Measurements from ENCODE around the gene DLG1.
"Not testable (repeated sequence)": the region's sequence is repeated elsewhere in the genome, so short reads cannot be mapped to it uniquely, and the experiment has no call there.

The DLG1 gene

GRCh38 chr3:197292648-197293047, 5.8 kb downstream of the DLG1 start:
- DNase-seq (ENCODE audit: low read depth, low spot score) = no peak
- H3K27ac ChIP-seq = peak overlapping the region; percentile 66

- DNase-seq (ENCODE audit: low read depth, low spot score) = no peak
- H3K27ac ChIP-seq = peak overlapping the region; percentile 66
Observed at GRCh38 chr3:197292083-197292646, 6.2 kb downstream of the DLG1 start.

GRCh38 chr3:197289726-197290125, 8.7 kb downstream of the DLG1 start:
- DNase-seq (ENCODE audit: low read depth, low spot score) = no peak
- H3K27ac ChIP-seq = peak overlapping the region; percentile 66

- no peak for DNase-seq (ENCODE audit: low read depth, low spot score)
- H3K27ac ChIP-seq = no peak overlapping the region
Observed at GRCh38 chr3:197286678-197287077, 11.7 kb downstream of the DLG1 start.

GRCh38 chr3:197285557-197285956, 12.9 kb downstream of the DLG1 start:
- DNase-seq (ENCODE audit: low read depth, low spot score) = no peak
- no peak overlapping the region for H3K27ac ChIP-seq

- DNase-seq (ENCODE audit: low read depth, low spot score) = no peak
Observed at GRCh38 chr3:197283045-197283444, 15.4 kb downstream of the DLG1 start.

GRCh38 chr3:197281849-197282248, 16.6 kb downstream of the DLG1 start:
- no peak for DNase-seq (ENCODE audit: low read depth, low spot score)
- H3K27ac ChIP-seq = peak overlapping the region; percentile 0

More at GRCh38 chr3:197283045-197283444, 15.4 kb downstream of the DLG1 start:
- H3K27ac ChIP-seq = no peak overlapping the region

GRCh38 chr3:197280156-197280555, 18.3 kb downstream of the DLG1 start:
- no peak for DNase-seq (ENCODE audit: low read depth, low spot score)
- no peak overlapping the region for H3K27ac ChIP-seq

- H3K27ac ChIP-seq = no peak overlapping the region
Observed at GRCh38 chr3:197278933-197279332, 19.5 kb downstream of the DLG1 start.

GRCh38 chr3:197276808-197277207, 21.6 kb downstream of the DLG1 start:
- not testable (repeated sequence) for DNase-seq (ENCODE audit: low read depth, low spot score); H3K27ac ChIP-seq

More at GRCh38 chr3:197278933-197279332, 19.5 kb downstream of the DLG1 start:
- no peak for DNase-seq (ENCODE audit: low read depth, low spot score)

GRCh38 chr3:197270558-197271317, 27.7 kb downstream of the DLG1 start:
- peak overlapping the region; percentile 32 for H3K27ac ChIP-seq
- no peak for DNase-seq (ENCODE audit: low read depth, low spot score)

- no peak for DNase-seq (ENCODE audit: low read depth, low spot score)
- H3K27ac ChIP-seq = no peak overlapping the region
Observed at GRCh38 chr3:197269024-197269423, 29.4 kb downstream of the DLG1 start.

- no peak for DNase-seq (ENCODE audit: low read depth, low spot score)
- H3K27ac ChIP-seq = no peak overlapping the region
Observed at GRCh38 chr3:197268294-197268693, 30.1 kb downstream of the DLG1 start.

GRCh38 chr3:197266331-197266730, 32.1 kb downstream of the DLG1 start:
- DNase-seq (ENCODE audit: low read depth, low spot score) = no peak
- H3K27ac ChIP-seq = no peak overlapping the region

GRCh38 chr3:197262709-197263108, 35.7 kb downstream of the DLG1 start:
- H3K27ac ChIP-seq = no peak overlapping the region
- DNase-seq (ENCODE audit: low read depth, low spot score) = no peak

GRCh38 chr3:197261164-197261509, 37.3 kb downstream of the DLG1 start:
- peak overlapping the region; percentile 19 for H3K27ac ChIP-seq
- DNase-seq (ENCODE audit: low read depth, low spot score) = no peak

- H3K27ac ChIP-seq = peak overlapping the region; percentile 19
- DNase-seq (ENCODE audit: low read depth, low spot score) = no peak
Observed at GRCh38 chr3:197260491-197261163, 37.8 kb downstream of the DLG1 start.

- H3K27ac ChIP-seq = peak overlapping the region; percentile 19
- DNase-seq (ENCODE audit: low read depth, low spot score) = no peak
Observed at GRCh38 chr3:197259096-197259495, 39.3 kb downstream of the DLG1 start.

GRCh38 chr3:197258168-197258755, 40.1 kb downstream of the DLG1 start:
- no peak for DNase-seq (ENCODE audit: low read depth, low spot score)
- peak overlapping the region; percentile 33 for H3K27ac ChIP-seq

- DNase-seq (ENCODE audit: low read depth, low spot score) = no peak
Observed at GRCh38 chr3:197257711-197258110, 40.7 kb downstream of the DLG1 start.

GRCh38 chr3:197256836-197257444, 41.5 kb downstream of the DLG1 start:
- peak overlapping the region; percentile 33 for H3K27ac ChIP-seq
- no peak for DNase-seq (ENCODE audit: low read depth, low spot score)

More at GRCh38 chr3:197257711-197258110, 40.7 kb downstream of the DLG1 start:
- H3K27ac ChIP-seq = peak overlapping the region; percentile 33

All from epithelial cell of prostate (primary cell).